ENCODE data around the gene ZSCAN21. TPM values are rescaled to one million over a fixed set of nuclear protein-coding genes. Genes with fewer than 3 reads are reported as not detected.

Gene ZSCAN21
- polyA plus RNA-seq, 1 experiment = 10.6 TPM

DNA sequence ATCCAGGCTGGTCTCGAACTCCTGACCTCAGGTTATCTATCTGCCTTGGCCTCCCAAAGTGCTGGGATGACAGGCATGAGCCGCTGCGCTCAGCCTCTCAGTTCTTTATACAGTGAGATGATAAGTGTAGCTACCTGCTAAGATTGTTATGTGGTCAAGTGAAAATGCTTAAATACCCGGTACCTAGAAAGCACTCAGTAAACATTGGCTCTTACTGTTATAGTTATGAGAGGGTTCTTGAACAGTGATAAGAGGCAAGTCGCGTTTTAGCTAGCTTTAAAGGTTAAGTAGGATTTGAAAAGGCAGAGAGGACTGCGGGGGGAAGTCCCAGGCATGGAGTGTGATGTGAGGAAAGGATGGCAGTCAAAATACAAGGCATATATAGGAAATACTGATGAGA lies 29.7 kb upstream of the ZSCAN21 start:
- Histone ChIP-seq H3K27me3 (ENCODE audit: control insufficient read depth, insufficient read depth, low read length) (no peaks in the 10 kb centered on the region), H3K36me3 (ENCODE audit: control insufficient read depth, insufficient read depth, low read length) (peaks cover 16% of the 10 kb centered on the region), H3K4me3 (ENCODE audit: low read depth, low read length) (no peak overlapping the region)
- DNase-seq (ENCODE audit: low read depth) = no peak
- TF ChIP-seq, protein P1, sequence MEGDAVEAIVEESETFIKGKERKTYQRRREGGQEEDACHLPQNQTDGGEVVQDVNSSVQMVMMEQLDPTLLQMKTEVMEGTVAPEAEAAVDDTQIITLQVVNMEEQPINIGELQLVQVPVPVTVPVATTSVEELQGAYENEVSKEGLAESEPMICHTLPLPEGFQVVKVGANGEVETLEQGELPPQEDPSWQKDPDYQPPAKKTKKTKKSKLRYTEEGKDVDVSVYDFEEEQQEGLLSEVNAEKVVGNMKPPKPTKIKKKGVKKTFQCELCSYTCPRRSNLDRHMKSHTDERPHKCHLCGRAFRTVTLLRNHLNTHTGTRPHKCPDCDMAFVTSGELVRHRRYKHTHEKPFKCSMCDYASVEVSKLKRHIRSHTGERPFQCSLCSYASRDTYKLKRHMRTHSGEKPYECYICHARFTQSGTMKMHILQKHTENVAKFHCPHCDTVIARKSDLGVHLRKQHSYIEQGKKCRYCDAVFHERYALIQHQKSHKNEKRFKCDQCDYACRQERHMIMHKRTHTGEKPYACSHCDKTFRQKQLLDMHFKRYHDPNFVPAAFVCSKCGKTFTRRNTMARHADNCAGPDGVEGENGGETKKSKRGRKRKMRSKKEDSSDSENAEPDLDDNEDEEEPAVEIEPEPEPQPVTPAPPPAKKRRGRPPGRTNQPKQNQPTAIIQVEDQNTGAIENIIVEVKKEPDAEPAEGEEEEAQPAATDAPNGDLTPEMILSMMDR (IDR thresholded peaks at IDR 0.05; ENCODE audit: insufficient read depth, low read depth, low read length) = no peak
- POLR2A ChIA-PET = no interaction called here
- CTCF ChIA-PET = interaction anchor here (1.5 kb wide), 1 partner anchor 40 kb away, joined by 3 read pairs; no protein-coding TSS in a partner anchor

- H3K36me3 ChIP-seq (ENCODE audit: control insufficient read depth, insufficient read depth, low read length) = peaks cover 17% of the 10 kb centered on the region
- H3K4me3 ChIP-seq (ENCODE audit: low read depth, low read length) = no peak overlapping the region
- H3K27me3 ChIP-seq (ENCODE audit: control insufficient read depth, insufficient read depth, low read length) = no peaks in the 10 kb centered on the region
- POLR2A ChIA-PET = interaction anchor here (0.7 kb wide), 1 partner anchor 88 kb away, joined by 7 read pairs; no protein-coding TSS in a partner anchor
- TF ChIP-seq, protein P1 (IDR thresholded peaks at IDR 0.05; ENCODE audit: insufficient read depth, low read depth, low read length) = no peak
- DNase-seq (ENCODE audit: low read depth) = no peak
- CTCF ChIA-PET = interaction anchor here (0.6 to 1.2 kb wide), 2 partner anchors 27 to 1099 kb away, joined by 3 to 5 read pairs; no protein-coding TSS in a partner anchor
Observed at GRCh38 chr7:100021297-100021696, 28.3 kb upstream of the ZSCAN21 start.

DNA sequence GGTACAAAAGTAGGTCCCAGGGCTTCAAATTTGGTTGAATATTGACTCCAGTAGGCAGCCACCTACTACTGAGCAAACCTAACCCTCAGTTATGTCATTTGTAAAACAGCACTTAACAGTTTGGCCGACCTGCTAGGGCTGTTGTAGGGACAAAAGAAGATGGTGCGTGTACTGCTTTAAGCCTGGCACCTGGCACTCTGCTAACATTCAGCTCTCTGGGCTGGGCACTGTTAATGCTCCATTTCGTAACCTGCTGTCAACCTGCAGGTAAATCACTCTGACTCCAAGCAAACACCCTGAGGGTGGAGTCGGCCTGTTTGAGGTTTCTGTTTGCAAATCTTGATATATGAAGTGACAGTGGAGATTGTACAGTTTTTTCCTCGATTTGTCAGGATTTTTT lies 27.0 kb upstream of the ZSCAN21 start:
- TF ChIP-seq, protein P1 (IDR thresholded peaks at IDR 0.05; ENCODE audit: insufficient read depth, low read depth, low read length) = no peak
- H3K4me3 ChIP-seq (ENCODE audit: low read depth, low read length) = no peak overlapping the region
- ChIA-PET CTCF (interaction anchor here (0.6 kb wide), 1 partner anchor 22 kb away, joined by 4 read pairs; no protein-coding TSS in a partner anchor), POLR2A (no interaction called here)
- H3K36me3 ChIP-seq (ENCODE audit: control insufficient read depth, insufficient read depth, low read length) = peaks cover 20% of the 10 kb centered on the region
- no peak for DNase-seq (ENCODE audit: low read depth)
- H3K27me3 ChIP-seq (ENCODE audit: control insufficient read depth, insufficient read depth, low read length) = no peaks in the 10 kb centered on the region

DNA sequence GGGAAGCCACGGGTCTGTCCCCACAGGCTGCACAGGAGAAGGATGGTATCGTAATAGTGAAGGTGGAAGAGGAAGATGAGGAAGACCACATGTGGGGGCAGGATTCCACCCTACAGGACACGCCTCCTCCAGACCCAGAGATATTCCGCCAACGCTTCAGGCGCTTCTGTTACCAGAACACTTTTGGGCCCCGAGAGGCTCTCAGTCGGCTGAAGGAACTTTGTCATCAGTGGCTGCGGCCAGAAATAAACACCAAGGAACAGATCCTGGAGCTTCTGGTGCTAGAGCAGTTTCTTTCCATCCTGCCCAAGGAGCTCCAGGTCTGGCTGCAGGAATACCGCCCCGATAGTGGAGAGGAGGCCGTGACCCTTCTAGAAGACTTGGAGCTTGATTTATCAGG lies 26.0 kb upstream of the ZSCAN21 start:
- Histone ChIP-seq H3K36me3 (ENCODE audit: control insufficient read depth, insufficient read depth, low read length) (peaks cover 21% of the 10 kb centered on the region), H3K4me3 (ENCODE audit: low read depth, low read length) (no peak overlapping the region), H3K27me3 (ENCODE audit: control insufficient read depth, insufficient read depth, low read length) (no peaks in the 10 kb centered on the region)
- TF ChIP-seq, protein P1 (IDR thresholded peaks at IDR 0.05; ENCODE audit: insufficient read depth, low read depth, low read length) = no peak
- POLR2A ChIA-PET = no interaction called here
- CTCF ChIA-PET = no interaction called here
- no peak for DNase-seq (ENCODE audit: low read depth)

GRCh38 chr7:100024020-100024619 lies 25.5 kb upstream of the ZSCAN21 start:
- ChIA-PET CTCF (no interaction called here), POLR2A (no interaction called here)
- TF ChIP-seq, protein P1 (IDR thresholded peaks at IDR 0.05; ENCODE audit: insufficient read depth, low read depth, low read length) = no peak
- DNase-seq (ENCODE audit: low read depth) = no peak
- H3K36me3 ChIP-seq (ENCODE audit: control insufficient read depth, insufficient read depth, low read length) = peaks cover 21% of the 10 kb centered on the region
- H3K27me3 ChIP-seq (ENCODE audit: control insufficient read depth, insufficient read depth, low read length) = no peaks in the 10 kb centered on the region
- no peak overlapping the region for H3K4me3 ChIP-seq (ENCODE audit: low read depth, low read length)
